Cerebellar cortex (tissue), 1 donor: ENCODE measurements around the gene DYNC1I1.
A peak's percentile ranks its signal among the peaks of the same experiment; 100 is the strongest.

Source experiments
- DNase-seq: peaks from one replicate; pipeline ENCODE4 v3.0.0-alpha.2; 2015; ENCODE audit warnings: low spot score

Gene DYNC1I1

DNA sequence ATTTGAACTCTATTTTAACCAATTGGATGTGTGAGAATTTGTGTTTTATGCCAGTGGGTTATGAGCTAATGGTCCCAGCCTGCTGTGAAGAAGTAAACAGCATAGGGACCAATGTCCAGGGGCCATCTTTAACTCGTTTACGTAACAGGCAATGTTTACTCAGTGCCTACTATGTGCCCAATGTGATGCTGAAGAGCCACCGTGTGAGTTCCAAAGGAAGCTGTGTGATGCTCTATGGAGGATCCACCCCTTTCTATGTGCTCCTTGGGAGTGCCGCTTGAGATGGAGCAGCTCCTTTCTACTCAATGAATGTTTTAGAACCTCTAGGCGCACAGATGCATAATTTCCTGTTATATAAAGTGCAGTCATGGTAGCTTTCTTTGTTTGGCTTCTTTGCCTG, 21.3 kb downstream of the DYNC1I1 start:
- no peak for DNase-seq

DNA sequence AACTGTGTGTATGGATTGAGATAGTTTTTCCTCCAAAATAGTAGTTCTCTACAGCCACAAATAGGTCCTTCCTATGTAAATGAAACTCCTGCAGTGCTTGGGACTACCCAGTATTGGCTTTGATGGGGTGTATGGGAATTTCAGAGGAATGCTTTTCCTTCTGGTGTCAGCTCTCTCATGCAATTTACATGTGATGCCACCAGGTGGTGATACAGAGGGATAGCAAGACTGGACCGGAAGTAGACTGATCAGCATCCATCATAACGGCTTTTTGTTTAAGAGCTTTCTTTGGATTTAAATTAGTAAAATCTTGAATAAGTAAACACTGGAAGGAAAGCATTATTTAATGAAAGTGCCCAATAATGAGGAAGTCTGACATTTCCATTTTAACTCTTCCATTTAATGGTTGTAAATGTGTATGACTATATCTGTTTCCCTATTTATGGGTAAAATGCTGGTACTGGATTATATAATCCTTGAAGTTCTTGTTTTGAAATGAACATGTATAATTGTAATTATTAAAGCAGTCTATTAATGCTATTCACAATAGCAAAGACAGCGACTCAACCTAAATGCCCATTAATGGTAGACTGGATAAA, 22.7 kb downstream of the DYNC1I1 start:
- DNase-seq = no peak

DNA sequence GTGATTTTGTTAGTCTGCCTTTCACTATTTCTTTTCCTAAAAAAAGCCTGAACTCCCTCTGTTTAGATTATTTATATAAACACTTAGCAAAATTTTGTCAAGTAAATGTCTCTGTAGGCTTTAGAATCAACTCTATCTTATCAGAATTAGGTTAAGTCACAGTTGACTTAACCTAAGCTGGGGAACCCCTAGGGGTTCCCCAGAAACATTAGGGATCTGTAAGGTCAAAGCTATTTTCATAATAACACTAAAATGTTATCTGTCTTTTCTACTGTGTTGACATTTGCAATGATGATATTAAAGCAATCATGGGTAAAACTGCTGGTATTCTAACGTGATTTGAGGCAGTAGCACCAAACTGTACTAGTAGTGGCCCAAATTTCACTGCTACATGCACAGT, 24.3 kb downstream of the DYNC1I1 start:
- DNase-seq = no peak

- DNase-seq = no peak
Measured at GRCh38 chr7:95798401-95798930, 26.1 kb downstream of the DYNC1I1 start.

DNA sequence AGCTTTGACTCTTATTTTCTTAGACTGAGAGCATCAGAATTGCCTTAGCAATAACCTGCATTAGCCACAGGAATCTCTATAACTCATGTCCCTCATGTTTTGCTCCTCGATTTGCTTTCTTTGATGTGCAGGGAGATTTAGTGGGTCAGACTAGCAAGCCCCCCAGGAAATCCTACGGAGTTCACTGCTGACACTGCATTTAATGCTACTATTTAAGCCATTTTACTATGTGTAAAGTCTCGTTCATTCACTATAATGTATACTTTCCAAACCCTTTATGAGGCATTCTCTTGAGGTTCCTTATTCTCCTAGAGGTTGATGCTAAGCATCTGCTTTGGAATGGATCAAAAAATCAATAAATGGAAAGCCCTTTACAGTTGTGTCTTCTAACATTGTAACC, 28.4 kb downstream of the DYNC1I1 start:
- DNase-seq = no peak

DNA sequence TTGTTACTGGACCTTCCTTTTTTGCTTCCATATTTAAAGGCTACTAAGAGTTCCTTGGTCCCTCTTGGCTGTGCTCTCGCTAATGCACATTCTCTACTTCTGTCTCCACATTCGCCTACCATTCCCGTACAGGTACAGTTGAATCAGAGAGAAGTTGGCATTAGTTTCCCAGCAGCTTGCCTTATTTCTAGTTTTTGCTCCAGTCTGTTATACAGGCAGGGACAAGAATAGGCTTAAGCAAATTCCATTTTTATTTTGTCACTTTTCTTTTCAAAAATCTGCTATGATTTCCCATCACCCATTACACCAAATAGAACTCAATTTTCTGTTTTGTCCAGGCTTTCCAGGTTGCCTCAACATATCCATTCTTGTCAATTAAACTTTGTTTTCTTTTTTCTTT, 29.9 kb downstream of the DYNC1I1 start:
- DNase-seq = no peak

- no peak for DNase-seq
Measured at GRCh38 chr7:95804052-95804451, 31.7 kb downstream of the DYNC1I1 start.

DNA sequence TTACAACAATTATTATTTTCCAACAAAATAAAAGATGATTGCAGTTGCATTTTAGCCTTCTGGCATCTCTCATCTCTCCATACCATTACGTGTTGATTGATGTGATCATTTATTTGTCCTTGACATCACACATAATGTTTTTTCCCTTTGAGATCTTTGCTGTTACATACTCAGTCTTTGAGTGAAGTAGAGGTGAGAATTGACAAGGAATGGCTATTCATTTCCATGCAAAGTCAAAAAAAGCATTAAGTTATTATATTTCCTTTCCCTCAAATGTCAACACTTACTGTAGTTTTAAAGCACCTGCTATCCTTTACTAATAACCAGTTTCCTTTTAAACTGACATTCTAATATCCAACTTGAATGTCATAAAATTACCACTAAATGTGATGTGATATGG, 33.6 kb downstream of the DYNC1I1 start:
- DNase-seq = no peak

GRCh38 chr7:95808396-95808795, 36.0 kb downstream of the DYNC1I1 start:
- DNase-seq = peak; percentile 50

DNA sequence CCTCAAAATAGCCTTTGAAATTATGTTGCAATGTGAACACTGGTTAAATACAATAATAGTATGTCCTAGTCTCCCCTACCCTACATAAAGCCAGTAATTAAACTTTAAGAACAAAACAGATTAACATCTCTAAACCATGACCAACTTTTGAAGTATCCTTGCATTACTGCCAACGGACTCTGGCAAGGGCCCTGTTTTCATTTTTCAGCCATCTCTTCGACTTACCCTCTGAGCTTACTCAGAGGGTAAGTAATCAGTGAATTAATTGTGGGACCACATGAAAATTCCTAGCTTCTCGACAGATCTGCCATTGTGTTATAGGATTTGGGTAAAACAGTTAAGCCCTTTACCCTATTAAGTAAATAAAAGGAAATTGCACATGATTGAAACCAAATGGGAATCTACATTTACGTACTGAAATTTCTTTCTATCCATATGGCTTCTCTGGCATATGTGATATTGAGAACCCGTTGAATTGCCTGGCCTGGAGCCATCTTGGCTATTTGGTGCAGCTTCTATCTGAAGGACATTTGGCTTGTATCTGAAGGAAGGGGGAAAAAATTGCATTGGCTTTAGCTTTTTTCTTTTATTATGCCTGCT, 39.6 kb downstream of the DYNC1I1 start:
- DNase-seq = peak; percentile 85

DNA sequence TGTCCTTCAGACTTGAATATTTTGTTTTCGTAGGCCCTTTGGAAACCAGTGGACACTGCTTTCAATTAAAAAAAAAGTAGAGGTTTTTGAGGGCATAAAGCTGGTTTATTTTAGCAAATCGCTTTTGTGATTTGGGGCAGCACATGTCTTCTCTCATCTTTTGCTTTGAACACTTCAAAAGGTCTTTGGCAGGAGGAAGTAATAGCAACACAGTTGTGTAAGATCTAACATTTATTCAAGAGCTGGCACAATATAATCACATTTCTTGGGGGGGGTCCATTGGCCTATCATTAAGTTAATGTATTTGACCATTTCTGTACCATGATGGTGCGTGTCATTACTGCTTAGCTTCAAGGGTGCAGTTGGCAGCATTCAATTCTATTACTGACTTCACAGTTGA, 42.4 kb downstream of the DYNC1I1 start:
- no peak for DNase-seq

DNA sequence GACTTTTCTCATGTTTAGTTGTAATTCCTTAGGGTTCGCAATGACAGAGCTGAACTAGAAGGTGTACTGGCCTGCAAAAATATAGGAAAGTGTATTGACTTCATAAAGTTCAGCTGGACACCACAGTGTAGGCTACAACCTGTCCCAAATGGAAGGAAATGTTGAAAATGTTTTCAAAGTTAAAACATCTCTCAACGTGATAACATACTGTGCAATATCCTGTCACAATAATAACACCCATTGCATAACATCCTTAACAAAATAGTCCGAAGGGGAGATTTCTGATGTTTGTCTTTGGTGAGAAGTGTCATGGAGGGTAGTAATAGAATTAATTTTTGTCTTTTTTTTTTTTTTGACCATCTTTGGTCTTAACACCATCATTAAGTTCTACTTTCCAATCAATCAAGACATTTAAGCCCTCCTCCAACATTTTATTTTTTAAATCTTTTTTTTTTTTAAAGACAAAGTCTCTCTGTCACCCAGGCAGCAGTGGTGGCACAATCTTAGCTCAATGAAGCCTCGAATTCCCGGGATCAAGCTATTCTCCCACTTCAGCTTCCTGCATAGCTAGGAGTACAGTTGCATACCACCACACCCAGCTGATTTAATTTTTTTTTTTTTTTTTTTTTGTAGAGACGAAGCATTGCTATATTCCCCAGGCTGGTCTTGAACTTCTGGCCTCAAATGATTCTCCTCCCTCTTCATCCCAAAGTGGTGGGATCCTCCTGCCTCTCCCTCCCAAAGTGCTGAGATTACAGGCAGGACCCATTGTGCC, 45.7 kb downstream of the DYNC1I1 start:
- DNase-seq = no peak

DNA sequence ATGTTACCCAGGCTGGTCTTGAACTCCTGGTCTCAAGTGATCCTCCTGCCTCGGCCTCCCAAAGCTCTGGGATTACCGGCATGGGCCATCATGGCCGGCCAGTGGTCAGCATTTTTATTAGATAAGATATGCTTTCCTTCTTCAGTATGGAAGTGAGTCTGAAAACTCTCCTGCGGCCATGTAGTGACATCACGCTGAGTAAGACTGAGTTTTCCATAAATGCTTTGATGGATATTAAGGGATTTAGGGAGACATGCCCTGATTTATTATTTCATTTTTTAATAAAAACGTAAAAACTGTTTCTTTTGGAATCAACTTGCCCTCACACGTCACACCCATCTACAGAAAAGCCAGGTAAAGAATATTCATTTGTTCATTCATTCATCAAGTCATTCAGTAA, 48.4 kb downstream of the DYNC1I1 start:
- DNase-seq = no peak

DNA sequence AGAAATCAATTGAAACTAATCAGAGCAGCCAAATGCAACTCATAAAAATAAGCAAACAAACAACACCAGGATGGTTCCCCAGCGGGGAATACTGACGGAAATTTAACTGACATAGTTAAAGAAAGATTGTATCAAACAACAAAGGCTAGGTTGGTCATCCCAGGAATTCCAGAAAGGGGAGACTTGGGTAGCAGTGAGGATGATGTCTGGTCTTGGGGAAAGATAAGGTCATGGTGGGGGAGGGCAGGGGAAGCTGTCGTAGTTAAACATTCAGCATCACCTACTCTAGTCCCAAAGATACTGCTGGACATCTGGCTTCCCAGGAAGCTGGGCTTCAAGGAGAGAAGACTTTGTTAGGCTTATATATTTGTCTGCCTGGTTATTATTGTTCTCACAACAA, 50.4 kb downstream of the DYNC1I1 start:
- DNase-seq = no peak

DNA sequence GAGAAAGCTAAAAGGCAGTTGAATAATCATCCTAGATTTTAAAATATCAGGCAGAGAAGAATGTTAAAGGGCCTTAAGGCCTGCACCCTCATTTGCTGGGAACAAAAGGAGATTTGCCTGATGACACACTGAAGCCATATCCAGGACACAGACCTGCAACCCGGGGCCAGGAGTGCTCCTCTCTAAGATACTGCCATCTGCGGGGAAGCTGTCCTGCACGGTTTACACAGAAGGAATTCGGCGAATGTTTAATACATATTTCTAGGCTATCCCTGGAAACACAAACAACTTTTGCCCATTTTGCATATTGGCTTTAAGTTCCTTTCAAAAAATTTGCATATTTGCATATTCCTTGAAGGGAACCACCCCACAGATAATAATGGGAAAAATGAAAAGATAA, 52.3 kb downstream of the DYNC1I1 start:
- peak; percentile 58 for DNase-seq

- no peak for DNase-seq
Measured at GRCh38 chr7:95828824-95829790, 56.8 kb downstream of the DYNC1I1 start.

DNA sequence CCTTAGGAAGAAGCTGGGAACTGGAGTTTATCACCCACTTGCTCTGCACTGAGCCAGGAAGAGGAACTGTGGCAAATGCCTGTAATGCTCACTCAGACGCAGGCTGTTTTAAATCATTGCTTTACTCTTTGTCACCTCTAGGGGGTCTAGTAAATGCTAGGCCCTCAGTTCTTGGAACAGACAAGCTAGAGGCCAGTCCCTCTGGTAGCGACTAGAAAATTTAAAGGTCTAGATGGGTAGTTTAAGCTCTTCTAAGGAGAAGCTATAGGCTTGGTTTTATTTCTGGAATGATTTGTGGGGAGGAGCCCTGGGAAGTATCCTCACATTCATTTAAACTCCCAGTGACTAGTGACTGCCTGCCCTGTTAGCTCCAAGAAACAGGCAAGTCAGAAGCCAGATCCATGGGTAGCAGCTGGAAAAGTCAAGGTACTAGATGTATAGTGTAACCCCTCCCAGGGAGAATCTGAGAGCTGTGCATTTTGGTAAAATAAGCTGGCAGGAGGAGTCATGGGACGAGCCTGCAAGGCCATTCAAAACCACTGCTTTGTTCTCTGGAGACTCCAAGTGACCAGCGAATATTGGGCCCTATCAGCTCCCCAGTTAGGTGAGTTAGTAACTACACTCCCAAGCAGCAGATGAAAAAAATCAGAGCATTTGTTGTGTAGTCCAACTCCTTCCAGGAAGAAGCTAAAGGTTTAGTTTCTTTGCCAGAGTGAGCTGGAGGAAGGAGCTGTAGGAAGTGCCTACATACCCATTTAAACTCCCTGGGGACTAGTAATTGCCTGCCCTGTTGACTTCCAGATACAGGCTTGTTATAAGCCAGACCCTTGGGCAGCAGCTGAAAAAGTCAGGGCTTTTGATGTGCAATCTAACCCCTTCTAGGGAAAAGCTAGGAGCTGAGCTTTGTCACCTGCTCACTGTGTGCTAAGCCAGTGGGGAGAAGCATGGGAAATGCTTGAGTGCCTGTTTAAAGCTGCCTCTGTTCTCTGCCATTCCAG, 68.9 kb downstream of the DYNC1I1 start:
- DNase-seq = no peak

GRCh38 chr7:95843286-95843685, 70.9 kb downstream of the DYNC1I1 start:
- no peak for DNase-seq

GRCh38 chr7:95845007-95845406, 72.7 kb downstream of the DYNC1I1 start:
- no peak for DNase-seq

DNA sequence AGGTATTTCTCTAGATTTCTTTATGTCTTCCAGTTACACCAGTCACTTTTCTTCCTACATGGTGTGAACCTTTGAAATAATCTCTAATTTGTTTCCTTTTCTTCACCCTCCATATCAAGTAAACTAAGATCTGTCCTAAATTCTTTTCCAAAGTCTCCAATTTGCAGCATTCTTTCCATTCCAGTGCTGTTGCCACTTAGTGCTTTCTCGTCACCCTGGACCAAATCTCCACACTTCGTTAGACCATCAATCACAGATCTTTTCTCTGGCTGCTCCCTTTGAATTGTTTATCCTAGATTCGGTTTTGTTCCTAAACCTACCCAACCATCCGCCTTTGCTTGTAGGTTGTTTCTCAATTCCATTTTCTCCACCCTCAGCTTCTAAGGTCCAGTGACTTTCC, 74.7 kb downstream of the DYNC1I1 start:
- no peak for DNase-seq

- DNase-seq = no peak
Measured at GRCh38 chr7:95859429-95859828, 87.1 kb downstream of the DYNC1I1 start.
